SK-N-SH (cell line): ENCODE measurements around the gene CAMK2B. TPM values are rescaled to one million over a fixed set of nuclear protein-coding genes. Genes with fewer than 3 reads are reported as not detected.
A peak's percentile ranks its signal among the peaks of the same experiment; 100 is the strongest.

Experiments used
- CTCF ChIA-PET: fragments of 300-600, 350-600 bp; formaldehyde crosslinking; extraction: SDS; loops from one replicate; lab custom pipeline; 2021; lab: Yijun Ruan, JAX
- POLR2A ChIA-PET: fragments of 350-600 bp; sonication (Branson Sonifier 250); formaldehyde crosslinking; extraction: SDS; loops from one replicate; lab custom pipeline; 2020; ENCODE audit warnings: antibody characterized with exemption, inconsistent platforms; lab: Yijun Ruan, JAX
- DNase-seq: peaks from one replicate; pipeline ENCODE4 v3.0.0; 2012
- H2AFZ ChIP-seq: fragments of 200-600 bp; sonication (generic); 2 replicates; pipeline ENCODE4 v1.8.1; 2016; ENCODE audit warnings: antibody characterized with exemption, mild to moderate bottlenecking, low read depth
- H3F3A ChIP-seq: fragments of 200-600 bp; sonication (generic); replicated peaks from 2 replicates; pipeline ENCODE3; 2016; ENCODE audit warnings: antibody characterized with exemption, mild to moderate bottlenecking; ENCODE audit not compliant: insufficient read depth
- H3K27ac ChIP-seq, 2 experiments: fragments of 200-500 bp in 1 of 2; fragments of 200-600 bp in 1 of 2; sonication (Bioruptor generic) in 1 of 2; sonication (generic), shearing (Covaris generic) in 1 of 2; 2 replicates each; pipeline versions ENCODE4 v1.5.1 to v1.6.1; 2014 to 2016; ENCODE audit warnings: low read depth in 2 of 2, inconsistent platforms in 1 of 2, low read length in 1 of 2, mild to moderate bottlenecking in 1 of 2, mixed read lengths in 1 of 2
- H3K27me3 ChIP-seq: fragments of 200-600 bp; sonication (generic), shearing (Covaris generic); 2 replicates; pipeline ENCODE4 v1.6.1; 2016; ENCODE audit warnings: mixed run types; ENCODE audit not compliant: insufficient read depth
- H3K36me3 ChIP-seq, 2 experiments: fragments of 200-500 bp in 1 of 2; fragments of 200-600 bp in 1 of 2; sonication (Bioruptor generic) in 1 of 2; sonication (generic) in 1 of 2; replicated peaks in 1 of 2; 2 replicates each; pipeline versions ENCODE3 to v1.5.1; 2014 to 2016; ENCODE audit warnings: low read length in 1 of 2, mild to moderate bottlenecking in 1 of 2; ENCODE audit not compliant: insufficient read depth in 2 of 2, control insufficient read depth in 1 of 2
- H3K4me1 ChIP-seq, 2 experiments: fragments of 200-500 bp in 1 of 2; fragments of 200-600 bp in 1 of 2; sonication (Bioruptor generic) in 1 of 2; sonication (generic), shearing (Covaris generic) in 1 of 2; 2 replicates each; pipeline versions ENCODE4 v1.5.1 to v1.6.1; 2014 to 2016; ENCODE audit warnings: low read depth in 1 of 2, low read length in 1 of 2, mixed run types in 1 of 2; ENCODE audit not compliant: insufficient read depth in 2 of 2, control insufficient read depth in 1 of 2
- H3K4me2 ChIP-seq: fragments of 200-600 bp; sonication (generic), shearing (Covaris generic); 2 replicates; pipeline ENCODE4 v1.6.1; 2017; ENCODE audit warnings: mixed run types
- H3K4me3 ChIP-seq, 2 experiments: fragments of 200-500 bp in 1 of 2; fragments of 200-600 bp in 1 of 2; sonication (Bioruptor generic) in 1 of 2; sonication (generic), shearing (Covaris generic) in 1 of 2; 2 replicates each; pipeline versions ENCODE4 v1.5.1 to v1.8.1; 2014 to 2016; ENCODE audit warnings: low read depth in 2 of 2, inconsistent platforms in 1 of 2, low read length in 1 of 2, mild to moderate bottlenecking in 1 of 2, mixed read lengths in 1 of 2, moderate library complexity in 1 of 2
- H3K79me2 ChIP-seq: fragments of 200-600 bp; sonication (generic); 2 replicates; pipeline ENCODE4 v1.8.1; 2017; ENCODE audit warnings: mild to moderate bottlenecking; ENCODE audit not compliant: insufficient read depth
- H3K9ac ChIP-seq: fragments of 200-600 bp; sonication (generic); 2 replicates; pipeline ENCODE4 v1.6.1; 2017; ENCODE audit warnings: mixed run types
- H3K9me2 ChIP-seq: fragments of 200-600 bp; sonication (generic); 2 replicates; pipeline ENCODE4 v1.6.1; 2017; ENCODE audit warnings: mixed run types
- H3K9me3 ChIP-seq: fragments of 200-600 bp; sonication (generic); 2 replicates; pipeline ENCODE4 v1.6.1; 2017; ENCODE audit warnings: mixed run types, mild to moderate bottlenecking, moderate library complexity
- H4K20me1 ChIP-seq: fragments of 200-600 bp; sonication (generic); 2 replicates; pipeline ENCODE4 v1.6.1; 2017; ENCODE audit warnings: mild to moderate bottlenecking, mixed run types; ENCODE audit not compliant: insufficient read depth
- CHD2 ChIP-seq: fragments of 150-350 bp; IDR thresholded peaks from 2 replicates; pipeline ENCODE4 v1.6.1; 2018; ENCODE audit warnings: low read length; ENCODE audit not compliant: partially characterized antibody
- CTCF ChIP-seq: fragments of 200-600 bp; sonication (generic); IDR thresholded peaks from 2 replicates; pipeline ENCODE4 v1.6.1; 2017; ENCODE audit warnings: antibody characterized with exemption, mild to moderate bottlenecking, moderate library complexity
- ELF1 ChIP-seq: IDR thresholded peaks from 2 replicates; pipeline ENCODE4 v1.4.0; 2012
- EP300 ChIP-seq, 2 experiments: IDR thresholded peaks; 2 replicates each; pipeline versions ENCODE4 v1.4.0 to v1.6.1; 2012; ENCODE audit warnings: borderline replicate concordance in 1 of 2, low read depth in 1 of 2, low read length in 1 of 2
- FOSL2 ChIP-seq: IDR thresholded peaks from 2 replicates; pipeline ENCODE4 v1.4.0; 2012; ENCODE audit warnings: low read depth, mild to moderate bottlenecking, moderate library complexity, borderline replicate concordance
- FOXM1 ChIP-seq: IDR thresholded peaks from 2 replicates; pipeline ENCODE4 v1.4.0; 2012; ENCODE audit warnings: low read depth, mild to moderate bottlenecking
- GATA2 ChIP-seq: sonication (generic); formaldehyde crosslinking; IDR thresholded peaks from 2 replicates; pipeline ENCODE4 v1.5.0; 2020; ENCODE audit warnings: mild to moderate bottlenecking, missing genetic modification reagents
- IRF3 ChIP-seq: fragments of 150-350 bp; IDR thresholded peaks from 2 replicates; pipeline ENCODE4 v1.6.1; 2016; ENCODE audit warnings: mild to moderate bottlenecking, low read depth, low read length
- MAX ChIP-seq: IDR thresholded peaks from 2 replicates; pipeline ENCODE4 v1.4.0; 2012; ENCODE audit warnings: low read depth
- MEF2A ChIP-seq: IDR thresholded peaks from 2 replicates; pipeline ENCODE4 v1.4.0; 2012; ENCODE audit warnings: low read depth, borderline replicate concordance
- MXI1 ChIP-seq: IDR thresholded peaks from 2 replicates; pipeline ENCODE4 v1.6.1; 2012; ENCODE audit warnings: mild to moderate bottlenecking, low read depth, low read length, improper control_type of control experiment
- NFIC ChIP-seq: IDR thresholded peaks from 2 replicates; pipeline ENCODE4 v1.4.0; 2012; ENCODE audit warnings: borderline replicate concordance
- NRF1 ChIP-seq: IDR thresholded peaks from 2 replicates; pipeline ENCODE4 v1.6.1; 2012; ENCODE audit warnings: low read depth, mild to moderate bottlenecking, low read length
- POLR2AphosphoS5 ChIP-seq: IDR thresholded peaks from 2 replicates; pipeline ENCODE4 v1.6.1; 2012; ENCODE audit warnings: low read depth, low read length
- RAD21 ChIP-seq: IDR thresholded peaks from 2 replicates; pipeline ENCODE4 v1.6.1; 2012; ENCODE audit warnings: mild to moderate bottlenecking, low read length
- RCOR1 ChIP-seq: fragments of 150-350 bp; IDR thresholded peaks from 2 replicates; pipeline ENCODE4 v1.6.1; 2017; ENCODE audit warnings: antibody characterized with exemption, low read length
- REST ChIP-seq: IDR thresholded peaks from 2 replicates; pipeline ENCODE4 v1.6.1; 2012; ENCODE audit warnings: mild to moderate bottlenecking, low read depth, low read length, moderate library complexity
- RFX5 ChIP-seq: IDR thresholded peaks from 2 replicates; pipeline ENCODE4 v1.6.1; 2012; ENCODE audit warnings: mild to moderate bottlenecking, improper control_type of control experiment, low read length
- RXRA ChIP-seq: IDR thresholded peaks from 2 replicates; pipeline ENCODE4 v1.4.0; 2012; ENCODE audit warnings: low read depth, mild to moderate bottlenecking, borderline replicate concordance
- SIN3A ChIP-seq: IDR thresholded peaks from 2 replicates; pipeline ENCODE4 v1.6.1; 2012; ENCODE audit warnings: low read depth, mild to moderate bottlenecking, low read length, moderate library complexity, borderline replicate concordance
- SMC3 ChIP-seq: IDR thresholded peaks from 2 replicates; pipeline ENCODE4 v1.6.1; 2012; ENCODE audit warnings: low read depth, low read length, improper control_type of control experiment
- USF2 ChIP-seq: fragments of 150-350 bp; IDR thresholded peaks from 2 replicates; pipeline ENCODE4 v1.6.1; 2017; ENCODE audit warnings: antibody characterized with exemption, low read length, low read depth, borderline replicate concordance
- ZBTB33 ChIP-seq: IDR thresholded peaks from 2 replicates; pipeline ENCODE4 v1.4.0; 2012; ENCODE audit warnings: low read depth, borderline replicate concordance
- WGBS: methylation state at CpG from one replicate; pipeline ENCODE4 v1.1.6; 2017; ENCODE audit warnings: low lambda C conversion rate; 5-methylcytosine and 5-hydroxymethylcytosine counted together
- polyA plus RNA-seq, 3 experiments: library from polyadenylated mRNA; depleted of rRNA; stranded (reverse); fragments of >200 nt; gene quantifications; 2 replicates each; pipeline ENCODE4 v1.2.3, GENCODE V29; 2012

Gene CAMK2B
- polyA plus RNA-seq, 1 of the 3 experiments (the other 2 are of a cell fraction), result 0.20 TPM

- no peaks in the 10 kb centered on the region for H3K27me3 ChIP-seq
- H3K9ac ChIP-seq, result peak overlapping the region; percentile 34; the same call in 1 of the 2 replicates
- DNase-seq, result no peak
- POLR2A ChIA-PET, result no interaction called here
- 69% methylated on average over 16 of the region's 16 CpGs for WGBS
- peak overlapping the region; percentile 52 for H3K4me2 ChIP-seq
- H3K9me2 ChIP-seq, result no peaks in the 10 kb centered on the region
- CTCF ChIA-PET, result interaction anchor here (1.8 to 3.7 kb wide), 2 partner anchors 12 to 112 kb away, joined by 6 to 29 read pairs; no protein-coding TSS in a partner anchor
- H3K36me3 ChIP-seq, result no peaks in the 10 kb centered on the region
- peak overlapping the region in 1 of 2 experiments; percentile 62; a peak in 2 of 4 replicates for H3K27ac ChIP-seq
- H4K20me1 ChIP-seq, result no peaks in the 10 kb centered on the region
- peaks cover 0 to 11% of the 10 kb centered on the region in 2 experiments; a peak in 2 of 4 replicates for H3K4me1 ChIP-seq
- H3K4me3 ChIP-seq, result no peak overlapping the region
- H3F3A ChIP-seq, result peaks cover 4% of the 10 kb centered on the region
- H3K9me3 ChIP-seq, result no peaks in the 10 kb centered on the region
- 0 out of 2 replicates have a peak overlapping the region, but pooled peaks have one; percentile 61 for H2AFZ ChIP-seq
- H3K79me2 ChIP-seq, result no peaks in the 10 kb centered on the region
- TF ChIP-seq RFX5, result no peak
- no peak for TF ChIP-seq USF2
- no peak for TF ChIP-seq SMC3
- TF ChIP-seq EP300 (IDR thresholded peaks at IDR 0.05; ENCODE audit: borderline replicate concordance in 1 of 2, low read depth in 1 of 2, low read length in 1 of 2), result peak in 1 of 2 experiments; percentile 57; a peak in 1 of 4 replicates
- TF ChIP-seq GATA2 (CRISPR knock-in tag), result no peak
- TF ChIP-seq ZBTB33, result 0 out of 2 replicates have a peak, but pooled peaks have one; percentile 26
- TF ChIP-seq REST, result 0 out of 2 replicates have a peak, but pooled peaks have one; percentile 36
- peak; percentile 51; the same call in 1 of the 2 replicates for TF ChIP-seq SIN3A
- no peak for TF ChIP-seq RCOR1
- TF ChIP-seq MAX, result peak; percentile 70
- TF ChIP-seq RXRA, result no peak
- TF ChIP-seq ELF1, result no peak
- TF ChIP-seq MXI1, result no peak
- no peak; the same call in 1 of the 2 replicates for TF ChIP-seq POLR2AphosphoS5
- no peak for TF ChIP-seq RAD21
- TF ChIP-seq CTCF, result no peak
- peak; percentile 99 for TF ChIP-seq FOSL2
- no peak for TF ChIP-seq NRF1
- TF ChIP-seq IRF3, result no peak
- no peak for TF ChIP-seq FOXM1
- no peak for TF ChIP-seq MEF2A
- no peak for TF ChIP-seq CHD2
- peak; percentile 69 for TF ChIP-seq NFIC
Observed at GRCh38 chr7:44184206-44184872, 141.1 kb downstream of the CAMK2B start.
